ENCODE data around the gene OR5K1. TPM values are rescaled to one million over a fixed set of nuclear protein-coding genes. Genes with fewer than 3 reads are reported as not detected.

The OR5K1 gene
- total and polyA plus RNA-seq, 10 donors = not detected

DNA sequence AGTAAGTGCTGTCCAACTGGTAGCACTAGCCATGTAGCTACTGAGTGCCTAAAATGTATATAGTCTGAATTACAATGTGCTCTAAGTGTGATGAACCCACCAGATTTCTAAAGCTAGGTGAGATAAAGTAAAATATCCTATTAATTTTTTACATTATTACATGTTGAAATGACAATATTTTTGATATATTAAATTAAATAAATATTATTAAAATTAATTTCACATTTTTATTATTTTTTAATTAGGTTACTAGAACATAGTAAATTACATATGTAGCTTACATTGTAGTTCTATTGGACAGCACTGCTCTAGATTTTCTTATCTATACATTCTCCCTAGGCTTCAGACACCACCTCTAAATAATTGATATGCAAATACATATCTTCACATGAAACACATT lies 9.2 kb upstream of the OR5K1 start:
- intact Hi-C loops (cut with DNase I; ENCODE audit: low total_unique reads) = no loop called here
- no peaks in the 10 kb centered on the region for H3K4me1 ChIP-seq
- no peak overlapping the region for H3K27ac ChIP-seq
- H3K9me3 ChIP-seq = peaks cover 0 to 14% (median 6%) of the 10 kb centered on the region in 8 donors
- no peaks in the 10 kb centered on the region for H3K36me3 ChIP-seq
- TF ChIP-seq CTCF (IDR thresholded peaks at IDR 0.05 in 8 of 11, conservative IDR thresholded peaks at IDR 0.05 in 3 of 11) (no peak), POLR2AphosphoS5 (IDR thresholded peaks at IDR 0.05) (no peak), POLR2A (IDR thresholded peaks at IDR 0.05) (no peak)
- H3K4me3 ChIP-seq = no peak overlapping the region
- no peaks in the 10 kb centered on the region for H3K27me3 ChIP-seq (replicated peaks in 1 of 7)
- DNase-seq = no peak

DNA sequence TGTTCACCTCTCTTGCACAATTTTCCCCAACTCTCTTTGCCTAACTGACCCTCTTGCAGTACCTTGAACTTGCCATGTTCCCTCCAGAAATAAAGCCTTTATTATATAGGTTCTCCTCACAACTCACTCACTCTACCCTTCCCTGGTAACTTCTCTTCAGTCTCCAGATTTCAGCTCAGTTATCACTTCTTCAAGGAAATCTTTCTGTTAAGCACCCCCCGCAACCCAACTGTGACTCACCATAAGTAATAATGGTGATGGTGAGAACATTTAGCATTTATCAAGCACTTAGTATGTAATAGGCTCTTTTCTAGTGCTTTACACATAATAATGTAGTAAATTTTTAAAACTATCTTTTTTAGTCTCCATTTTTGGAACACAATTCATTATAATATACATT lies 8.1 kb upstream of the OR5K1 start:
- WGBS, 5 donors = 93 to 100% (median 95%) methylated on average over 1 of the region's 1 CpG
- Histone ChIP-seq H3K27ac (no peak overlapping the region), H3K4me3 (no peak overlapping the region), H3K27me3 (replicated peaks in 1 of 7) (no peaks in the 10 kb centered on the region), H3K4me1 (no peaks in the 10 kb centered on the region), H3K9me3 (peaks cover 0 to 11% (median 6%) of the 10 kb centered on the region in 8 donors), H3K36me3 (no peaks in the 10 kb centered on the region)
- no peak for TF ChIP-seq POLR2A (IDR thresholded peaks at IDR 0.05)
- no peak for TF ChIP-seq POLR2AphosphoS5 (IDR thresholded peaks at IDR 0.05)
- TF ChIP-seq CTCF (IDR thresholded peaks at IDR 0.05 in 8 of 11, conservative IDR thresholded peaks at IDR 0.05 in 3 of 11) = no peak
- intact Hi-C loops (cut with DNase I; ENCODE audit: low total_unique reads) = no loop called here
- DNase-seq = no peak

- no peaks in the 10 kb centered on the region for H3K27me3 ChIP-seq (replicated peaks in 1 of 7)
- TF ChIP-seq POLR2AphosphoS5 (IDR thresholded peaks at IDR 0.05) = no peak
- no peak for TF ChIP-seq POLR2A (IDR thresholded peaks at IDR 0.05)
- intact Hi-C loops (cut with DNase I; ENCODE audit: low total_unique reads) = no loop called here
- H3K4me1 ChIP-seq = no peaks in the 10 kb centered on the region
- H3K36me3 ChIP-seq = no peaks in the 10 kb centered on the region
- DNase-seq = no peak
- H3K4me3 ChIP-seq = no peak overlapping the region
- H3K27ac ChIP-seq = no peak overlapping the region
- H3K9me3 ChIP-seq = peaks cover 0 to 11% (median 6%) of the 10 kb centered on the region in 8 donors
- 87 to 98% (median 93%) methylated on average over 2 of the region's 2 CpGs for WGBS, 5 donors
Measured at GRCh38 chr3:98457543-98457942, 5.5 kb upstream of the OR5K1 start.

- no peak for TF ChIP-seq POLR2AphosphoS5 (IDR thresholded peaks at IDR 0.05)
- no peak for TF ChIP-seq POLR2A (IDR thresholded peaks at IDR 0.05)
- TF ChIP-seq CTCF (IDR thresholded peaks at IDR 0.05 in 8 of 11, conservative IDR thresholded peaks at IDR 0.05 in 3 of 11) = no peak
- Histone ChIP-seq H3K4me1 (no peaks in the 10 kb centered on the region), H3K27me3 (replicated peaks in 1 of 7) (no peaks in the 10 kb centered on the region), H3K27ac (no peak overlapping the region), H3K36me3 (no peaks in the 10 kb centered on the region), H3K4me3 (no peak overlapping the region), H3K9me3 (peaks cover 0 to 11% (median 6%) of the 10 kb centered on the region in 8 donors)
- no peak for DNase-seq
- intact Hi-C loops (cut with DNase I; ENCODE audit: low total_unique reads) = no loop called here
Measured at GRCh38 chr3:98460220-98460619, 2.8 kb upstream of the OR5K1 start.
